HG03520 (cell line): Measurements from ENCODE around the gene ASNS.

Experiments used
- ATAC-seq: cut with Tn5 transposase; IDR thresholded peaks from one replicate; pipeline ENCODE4 v1.9.1; 2021; ENCODE audit warnings: mild to moderate bottlenecking, moderate library complexity; ENCODE audit not compliant: unreplicated experiment

ASNS gene

DNA sequence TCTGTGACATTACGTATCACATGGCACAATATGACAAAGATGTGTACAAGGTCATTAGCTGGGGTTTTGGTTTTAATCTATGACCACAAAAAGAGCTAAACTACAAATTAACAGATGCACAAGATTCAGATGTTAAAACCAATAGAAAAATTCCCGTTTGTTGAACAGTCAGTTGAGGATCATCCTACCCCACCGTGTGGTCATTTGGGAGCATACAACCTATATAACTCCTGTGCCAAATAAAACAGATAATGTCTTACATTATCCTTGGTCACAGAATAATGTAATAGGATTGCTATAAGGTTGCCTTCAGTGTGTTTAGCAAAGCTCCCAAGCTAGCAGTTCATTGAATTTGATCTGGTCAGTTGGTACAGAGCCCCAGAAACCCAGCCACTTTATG is 28.2 kb downstream of the ASNS start:
- no peak for ATAC-seq

- no peak for ATAC-seq
Observed at GRCh38 chr7:97842772-97843345, 29.3 kb downstream of the ASNS start.

- no peak for ATAC-seq
Observed at GRCh38 chr7:97842006-97842405, 30.2 kb downstream of the ASNS start.

- peak; percentile 75 for ATAC-seq
Observed at GRCh38 chr7:97835296-97836138, 36.7 kb downstream of the ASNS start.

DNA sequence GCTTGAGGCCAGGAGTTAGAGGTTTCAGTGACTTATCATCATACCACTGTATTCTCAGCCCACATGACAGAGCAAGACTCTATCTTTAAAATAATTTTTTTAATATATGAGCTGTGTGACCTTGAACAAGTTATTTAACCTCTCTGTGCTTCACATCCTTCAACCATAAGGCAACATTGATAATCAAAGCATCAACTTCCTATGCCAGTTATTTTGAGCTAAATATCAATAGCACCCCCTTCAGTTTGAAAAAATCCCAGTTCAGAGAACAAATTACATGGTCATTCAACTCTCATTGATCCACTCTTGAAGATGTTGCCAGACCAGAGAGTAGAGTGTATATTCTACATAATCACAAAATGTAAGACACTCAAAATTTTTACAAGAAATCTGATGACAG is 53.0 kb downstream of the ASNS start:
- ATAC-seq: no peak

GRCh38 chr7:97818066-97818663 is 54.0 kb downstream of the ASNS start:
- no peak for ATAC-seq
